ENCODE results near the gene FAM174A.

- TF ChIP-seq TAF1 (IDR thresholded peaks at IDR 0.05; ENCODE audit: borderline replicate concordance, low read depth, low read length), result no peak
- no peak for TF ChIP-seq POLR2A (IDR thresholded peaks at IDR 0.05; ENCODE audit: low read depth, low read length)
Measured at GRCh38 chr5:100595152-100595811, 60.1 kb downstream of the FAM174A start.
